Measurements from ENCODE around the gene DEPP1.

The DEPP1 gene

GRCh38 chr10:44956226-44956625 lies 22.4 kb downstream of the DEPP1 start:
- ChIA-PET POLR2A (no interaction called here), CTCF (interaction anchor here (1.0 kb wide), 1 partner anchor 12 kb away, joined by 6 read pairs; no protein-coding TSS in a partner anchor)
- H3K36me3 ChIP-seq (ENCODE audit: control insufficient read depth in 2 of 2, insufficient read depth in 1 of 2, low read length in 2 of 2) = no peaks in the 10 kb centered on the region

More at GRCh38 chr10:44956226-44956625, 22.4 kb downstream of the DEPP1 start:
- H3K27ac ChIP-seq (ENCODE audit: extremely low read depth, low read depth, low read length) = no peak overlapping the region
- TF ChIP-seq KLF7 (tag by site-specific recombination; IDR thresholded peaks at IDR 0.05; ENCODE audit: borderline replicate concordance) = no peak
- no peak for TF ChIP-seq ZNF23 (tag by site-specific recombination; IDR thresholded peaks at IDR 0.05; ENCODE audit: borderline replicate concordance)
- no peak for TF ChIP-seq ZNF2 (tag by site-specific recombination; IDR thresholded peaks at IDR 0.05)
- no peak for TF ChIP-seq ZSCAN16 (tag by site-specific recombination; IDR thresholded peaks at IDR 0.05)
- TF ChIP-seq ZNF266 (tag by site-specific recombination; IDR thresholded peaks at IDR 0.05; ENCODE audit: low read depth) = no peak
- TF ChIP-seq ZNF26 (tag by site-specific recombination; IDR thresholded peaks at IDR 0.05) = no peak
- no peak for TF ChIP-seq ZNF510 (tag by site-specific recombination; IDR thresholded peaks at IDR 0.05; ENCODE audit: insufficient replicate concordance)
- no peak for TF ChIP-seq YY1 (tag by site-specific recombination; IDR thresholded peaks at IDR 0.05)
- no peak for TF ChIP-seq ZNF416 (tag by site-specific recombination; IDR thresholded peaks at IDR 0.05)
- TF ChIP-seq ZNF394 (tag by site-specific recombination; IDR thresholded peaks at IDR 0.05; ENCODE audit: borderline replicate concordance) = no peak
- no peak for TF ChIP-seq SETDB1 (IDR thresholded peaks at IDR 0.05; ENCODE audit: insufficient read length, low read length)
- TF ChIP-seq ZNF311 (tag by site-specific recombination; IDR thresholded peaks at IDR 0.05; ENCODE audit: borderline replicate concordance) = no peak
- TF ChIP-seq ZNF148 (tag by site-specific recombination; IDR thresholded peaks at IDR 0.05; ENCODE audit: borderline replicate concordance) = no peak
- no peak for TF ChIP-seq ZNF701 (tag by site-specific recombination; IDR thresholded peaks at IDR 0.05)
- TF ChIP-seq MYNN (tag by site-specific recombination; IDR thresholded peaks at IDR 0.05; ENCODE audit: borderline replicate concordance) = no peak
- no peak for TF ChIP-seq ZBTB11 (tag by site-specific recombination; conservative IDR thresholded peaks at IDR 0.05; ENCODE audit: low read depth)
- TF ChIP-seq ATF2 (tag by site-specific recombination; IDR thresholded peaks at IDR 0.05; ENCODE audit: low read depth) = no peak
- TF ChIP-seq ZNF174 (tag by site-specific recombination; IDR thresholded peaks at IDR 0.05) = no peak
- peaks cover 2% of the 10 kb centered on the region; the same call in 1 of the 2 replicates for H3K4me1 ChIP-seq (ENCODE audit: control insufficient read depth, insufficient read depth, low read length)
- H3K4me3 ChIP-seq (ENCODE audit: low read depth, low read length) = no peak overlapping the region
- no peaks in the 10 kb centered on the region for H3K9me3 ChIP-seq (ENCODE audit: control insufficient read depth, insufficient read depth, low read depth, low read length)
